Measurements from ENCODE around the gene COL9A1. TPM values are rescaled to one million over a fixed set of nuclear protein-coding genes. Genes with fewer than 3 reads are reported as not detected.

The COL9A1 gene
- total and polyA plus RNA-seq, 11 donors, result 0.09 to 1.7 (median 0.37) TPM; not detected in 2

DNA sequence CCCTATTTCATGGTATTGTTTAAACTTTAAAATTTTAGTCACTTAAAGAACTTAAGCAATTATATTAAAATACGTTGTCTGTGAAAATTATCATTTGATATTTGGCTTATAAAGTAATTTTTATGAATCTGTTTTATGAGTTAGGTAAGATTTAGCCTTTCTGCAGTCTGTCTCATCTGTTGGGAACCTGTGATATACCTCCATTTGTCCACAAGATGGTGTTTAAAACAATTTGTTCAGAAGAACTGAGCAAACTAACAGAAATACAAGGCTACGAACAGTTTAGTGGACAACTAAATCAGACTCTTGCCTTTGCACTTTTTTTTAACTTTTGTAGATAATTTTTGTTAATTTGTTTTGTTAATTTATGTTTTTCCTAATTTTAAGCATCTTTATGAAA, 92.4 kb downstream of the COL9A1 start:
- 61 to 76% (median 63%) methylated on average over 2 of the region's 2 CpGs for WGBS, 4 donors
- Histone ChIP-seq H3K9me3 (no peaks in the 10 kb centered on the region), H3K27me3 (no peaks in the 10 kb centered on the region), H3K4me3 (no peak overlapping the region), H3K27ac (no peak overlapping the region), H3K36me3 (no peaks in the 10 kb centered on the region), H3K4me1 (no peaks in the 10 kb centered on the region)
- intact Hi-C loops (cut with DNase I), result loop anchor here in 3 of 10 donors (5.0 to 10.0 kb wide), 2 partner anchors 802 to 804 kb away; no protein-coding TSS in a partner anchor
- DNase-seq (no peak), ATAC-seq (no peak)
- no peak for TF ChIP-seq POLR2A (IDR thresholded peaks at IDR 0.05)
- peak in 4 of 12 donors; percentile 12 to 20 (median 14) for TF ChIP-seq CTCF (IDR thresholded peaks at IDR 0.05)

GRCh38 chr6:70208235-70208790, 94.6 kb downstream of the COL9A1 start:
- DNase-seq, result no peak
- Histone ChIP-seq H3K27me3 (no peaks in the 10 kb centered on the region), H3K4me1 (no peaks in the 10 kb centered on the region), H3K36me3 (no peaks in the 10 kb centered on the region), H3K9me3 (no peaks in the 10 kb centered on the region), H3K4me3 (no peak overlapping the region), H3K27ac (no peak overlapping the region)
- 72 to 86% (median 75%) methylated on average over 1 of the region's 1 CpG for WGBS, 4 donors
- intact Hi-C loops (cut with DNase I), result no loop called here
- TF ChIP-seq CTCF (IDR thresholded peaks at IDR 0.05), result no peak
- ATAC-seq, result no peak

DNA sequence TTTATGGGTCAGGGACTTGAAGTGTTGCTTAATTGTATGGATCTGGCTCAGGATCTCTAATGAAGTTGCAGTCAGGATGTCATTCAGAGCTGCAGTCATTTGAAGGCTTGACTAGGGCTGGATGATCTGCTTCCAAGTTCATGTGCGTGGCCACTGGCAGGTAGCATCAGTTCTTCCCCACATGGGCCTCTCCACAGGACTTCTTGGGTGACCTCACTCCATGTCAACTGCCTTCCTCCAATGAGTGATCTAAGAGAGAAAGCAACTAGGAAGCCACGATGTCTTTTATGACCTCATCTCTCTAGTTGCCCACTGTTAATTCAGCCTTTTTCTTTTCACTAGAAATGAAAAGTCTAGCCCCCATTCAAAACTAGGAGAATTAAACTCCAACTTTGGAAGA, 104.1 kb downstream of the COL9A1 start:
- intact Hi-C loops (cut with DNase I), result no loop called here
- no peak for ATAC-seq
- WGBS, 4 donors, result 69 to 73% (median 71%) methylated on average over 2 of the region's 2 CpGs
- H3K27me3 ChIP-seq, result no peaks in the 10 kb centered on the region
- no peaks in the 10 kb centered on the region for H3K36me3 ChIP-seq
- no peaks in the 10 kb centered on the region for H3K4me1 ChIP-seq
- H3K9me3 ChIP-seq, result no peaks in the 10 kb centered on the region
- no peak for TF ChIP-seq POLR2A (IDR thresholded peaks at IDR 0.05)
- no peak for DNase-seq
- no peak overlapping the region for H3K4me3 ChIP-seq
- no peak overlapping the region for H3K27ac ChIP-seq

GRCh38 chr6:70196531-70196930, 106.4 kb downstream of the COL9A1 start:
- TF ChIP-seq POLR2A (IDR thresholded peaks at IDR 0.05) (no peak), CTCF (IDR thresholded peaks at IDR 0.05) (no peak)
- DNase-seq, result no peak
- no peak overlapping the region for H3K27ac ChIP-seq
- no peaks in the 10 kb centered on the region for H3K4me1 ChIP-seq
- H3K36me3 ChIP-seq, result no peaks in the 10 kb centered on the region
- 85 to 93% (median 88%) methylated on average over 2 of the region's 2 CpGs for WGBS, 4 donors
- no peaks in the 10 kb centered on the region for H3K9me3 ChIP-seq
- no peak overlapping the region for H3K4me3 ChIP-seq
- no peaks in the 10 kb centered on the region for H3K27me3 ChIP-seq
- intact Hi-C loops (cut with DNase I), result no loop called here
- ATAC-seq, result no peak

DNA sequence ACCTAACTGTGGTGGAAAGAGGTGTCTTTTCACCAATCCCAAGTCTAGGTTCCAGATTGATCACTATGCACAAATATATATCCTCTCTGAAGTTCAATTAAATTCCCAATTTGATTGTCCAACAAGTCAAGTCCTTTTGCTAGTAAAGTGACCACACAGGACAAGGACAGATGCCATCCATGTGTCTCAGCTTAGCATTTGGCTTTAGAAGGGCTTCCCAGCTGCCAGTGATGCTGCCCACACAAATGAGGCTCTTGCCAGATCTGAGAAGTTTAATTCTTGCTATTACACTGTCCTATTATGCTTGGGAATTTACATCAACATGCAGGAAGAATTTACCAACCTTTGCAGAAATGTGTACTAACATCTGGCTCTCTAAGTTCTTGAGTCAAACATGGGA, 108.5 kb downstream of the COL9A1 start:
- Histone ChIP-seq H3K27ac (no peak overlapping the region), H3K9me3 (no peaks in the 10 kb centered on the region), H3K4me3 (no peak overlapping the region), H3K4me1 (no peaks in the 10 kb centered on the region), H3K36me3 (no peaks in the 10 kb centered on the region), H3K27me3 (no peaks in the 10 kb centered on the region)
- no peak for ATAC-seq
- intact Hi-C loops (cut with DNase I), result no loop called here
- TF ChIP-seq CTCF (IDR thresholded peaks at IDR 0.05), result no peak
- no peak for TF ChIP-seq POLR2A (IDR thresholded peaks at IDR 0.05)
- no peak for DNase-seq
